T-helper 17 cell (primary cell): Measurements from ENCODE around the gene SCARB2. TPM values are rescaled to one million over a fixed set of nuclear protein-coding genes. Genes with fewer than 3 reads are reported as not detected.

Source experiments
- ATAC-seq: fragments of 150-1000 bp; cut with Tn5 transposase; 2 replicates; pipeline ENCODE4 v1.10.0; 2021; ENCODE audit warnings: mild to moderate bottlenecking, moderate library complexity
- DNase-seq, 3 donors: peaks; one replicate each; pipeline versions ENCODE4 v3.0.0 to v3.0.0-alpha.2; 2020 to 2021
- H3K9me3 ChIP-seq: one replicate; pipeline ENCODE4 v1.7.0; 2013; ENCODE audit warnings: low read length, mild to moderate bottlenecking; ENCODE audit not compliant: control insufficient read depth, poor library complexity, severe bottlenecking
- H3K27ac Mint-ChIP-seq: one replicate; pipeline ENCODE4 v1.8.0; 2022; ENCODE audit warnings: mild to moderate bottlenecking, moderate library complexity, mixed read lengths
- H3K27me3 Mint-ChIP-seq: one replicate; pipeline ENCODE4 v1.8.0; 2022; ENCODE audit warnings: mixed read lengths
- H3K36me3 Mint-ChIP-seq: one replicate; pipeline ENCODE4 v1.8.0; 2022; ENCODE audit warnings: low read depth, mixed read lengths
- H3K4me1 Mint-ChIP-seq: one replicate; pipeline ENCODE4 v1.8.0; 2022; ENCODE audit warnings: mild to moderate bottlenecking, mixed read lengths
- H3K4me3 Mint-ChIP-seq: one replicate; pipeline ENCODE4 v1.8.0; 2022; ENCODE audit warnings: mild to moderate bottlenecking, moderate library complexity, mixed read lengths
- total RNA-seq, 4 donors: library from RNA in 2 of 4; stranded (reverse) in 2 of 4; gene quantifications; one replicate each; pipeline ENCODE4 v1.2.3 and lab custom pipeline; 2022 to 2026

SCARB2 gene
- total RNA-seq, 2 donors from 2014 or later = 27.5 to 28.6 TPM

GRCh38 chr4:76187152-76187551 is 26.5 kb downstream of the SCARB2 start:
- peaks cover 3% of the 10 kb centered on the region for H3K36me3 Mint-ChIP-seq
- no peak for DNase-seq
- no peak overlapping the region for H3K27ac Mint-ChIP-seq
- H3K4me3 Mint-ChIP-seq = no peak overlapping the region
- no peak for ATAC-seq
- no peaks in the 10 kb centered on the region for H3K27me3 Mint-ChIP-seq
- H3K9me3 ChIP-seq = no peaks in the 10 kb centered on the region
- H3K4me1 Mint-ChIP-seq = peaks cover 10% of the 10 kb centered on the region

GRCh38 chr4:76182463-76182862 is 31.2 kb downstream of the SCARB2 start:
- no peaks in the 10 kb centered on the region for H3K27me3 Mint-ChIP-seq
- no peak overlapping the region for H3K27ac Mint-ChIP-seq
- no peaks in the 10 kb centered on the region for H3K9me3 ChIP-seq
- ATAC-seq (no peak), DNase-seq (no peak)
- H3K4me1 Mint-ChIP-seq = peaks cover 8% of the 10 kb centered on the region
- H3K36me3 Mint-ChIP-seq = no peaks in the 10 kb centered on the region
- no peak overlapping the region for H3K4me3 Mint-ChIP-seq

GRCh38 chr4:76179398-76180318 is 34.0 kb downstream of the SCARB2 start:
- no peak overlapping the region for H3K4me3 Mint-ChIP-seq

DNA sequence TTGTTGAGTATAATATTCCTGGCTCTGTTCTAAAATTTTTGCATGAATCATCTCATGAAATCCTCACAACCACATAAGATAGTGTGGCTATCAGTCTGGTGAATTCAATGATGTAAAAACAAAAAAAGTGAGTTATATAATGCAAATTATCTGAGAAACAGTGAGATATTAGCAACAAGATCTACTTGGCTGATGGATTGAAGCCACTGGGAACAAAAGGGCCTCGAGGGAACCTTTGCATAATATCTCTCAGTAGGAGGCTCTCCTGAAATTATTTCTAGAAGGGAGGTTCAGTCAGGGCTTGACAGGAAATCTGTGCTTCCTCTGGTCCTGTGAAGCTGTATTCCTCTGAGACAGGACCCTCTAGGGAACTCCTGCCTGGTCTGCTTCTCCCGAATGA is 35.3 kb downstream of the SCARB2 start:
- Mint-ChIP-seq H3K27ac (no peak overlapping the region), H3K36me3 (no peaks in the 10 kb centered on the region), H3K4me3 (no peak overlapping the region), H3K4me1 (no peaks in the 10 kb centered on the region), H3K27me3 (no peaks in the 10 kb centered on the region)
- no peak for DNase-seq
- no peak for ATAC-seq
- no peaks in the 10 kb centered on the region for H3K9me3 ChIP-seq

More at GRCh38 chr4:76179398-76180318, 34.0 kb downstream of the SCARB2 start:
- Mint-ChIP-seq H3K27me3 (no peaks in the 10 kb centered on the region), H3K4me1 (peaks cover 2% of the 10 kb centered on the region), H3K27ac (no peak overlapping the region), H3K36me3 (no peaks in the 10 kb centered on the region)
- ATAC-seq (peak; percentile 91), DNase-seq (peak; percentile 58 to 81 (median 64))
- H3K9me3 ChIP-seq = no peaks in the 10 kb centered on the region

GRCh38 chr4:76177709-76178108 is 35.9 kb downstream of the SCARB2 start:
- H3K9me3 ChIP-seq = no peaks in the 10 kb centered on the region
- H3K27ac Mint-ChIP-seq = no peak overlapping the region
- no peaks in the 10 kb centered on the region for H3K27me3 Mint-ChIP-seq
- no peaks in the 10 kb centered on the region for H3K36me3 Mint-ChIP-seq
- H3K4me1 Mint-ChIP-seq = no peaks in the 10 kb centered on the region
- ATAC-seq = no peak
- H3K4me3 Mint-ChIP-seq = no peak overlapping the region
- no peak for DNase-seq

DNA sequence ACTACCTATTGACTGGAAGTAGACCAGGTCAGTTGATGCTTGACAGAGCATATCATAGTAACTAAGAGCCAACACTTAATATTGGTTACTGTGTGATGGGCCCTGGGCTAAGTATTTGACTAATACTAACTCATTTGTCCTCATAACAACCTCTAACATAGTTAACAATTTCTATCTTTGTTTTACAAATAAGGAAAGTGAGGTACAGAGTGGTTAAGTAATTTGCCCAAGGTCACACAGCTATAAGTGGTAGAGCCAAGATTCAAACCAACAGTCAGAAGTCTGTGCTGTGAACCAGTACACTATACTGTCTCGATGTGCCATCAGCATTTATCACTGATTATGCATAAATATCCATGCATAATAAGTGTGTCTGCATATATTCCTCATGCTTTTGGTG is 38.3 kb downstream of the SCARB2 start:
- DNase-seq (no peak), ATAC-seq (no peak)
- Mint-ChIP-seq H3K36me3 (no peaks in the 10 kb centered on the region), H3K27me3 (no peaks in the 10 kb centered on the region), H3K4me1 (no peaks in the 10 kb centered on the region), H3K4me3 (no peak overlapping the region), H3K27ac (no peak overlapping the region)
- H3K9me3 ChIP-seq = no peaks in the 10 kb centered on the region

- no peak overlapping the region for H3K4me3 Mint-ChIP-seq
- DNase-seq (no peak), ATAC-seq (no peak)
- no peaks in the 10 kb centered on the region for H3K4me1 Mint-ChIP-seq
- no peak overlapping the region for H3K27ac Mint-ChIP-seq
- H3K27me3 Mint-ChIP-seq = no peaks in the 10 kb centered on the region
- H3K36me3 Mint-ChIP-seq = no peaks in the 10 kb centered on the region
- no peaks in the 10 kb centered on the region for H3K9me3 ChIP-seq
These were observed 39.4 kb downstream of the SCARB2 start for GRCh38 chr4:76174216-76174615.

DNA sequence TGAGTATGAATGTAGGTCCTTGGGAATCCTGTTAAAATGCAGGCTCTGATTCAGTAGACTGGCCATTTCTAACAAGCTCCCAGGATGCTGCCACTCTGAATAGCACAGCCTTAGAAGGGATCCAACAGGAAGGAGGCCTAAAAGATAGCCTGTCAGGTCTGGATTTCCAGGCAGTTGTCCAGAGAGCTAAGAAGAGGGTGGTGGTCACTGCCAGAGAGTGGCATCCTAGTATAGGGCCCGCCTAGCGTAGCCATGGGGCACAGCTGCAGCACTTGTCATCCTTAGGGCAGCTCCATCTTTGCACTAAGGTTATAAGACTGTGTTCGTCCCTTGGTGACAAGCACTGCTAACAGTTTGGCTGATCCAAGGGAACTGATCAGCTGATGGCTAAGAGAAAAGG is 44.9 kb downstream of the SCARB2 start:
- H3K27ac Mint-ChIP-seq = no peak overlapping the region
- H3K27me3 Mint-ChIP-seq = no peaks in the 10 kb centered on the region
- H3K36me3 Mint-ChIP-seq = no peaks in the 10 kb centered on the region
- ATAC-seq (no peak), DNase-seq (no peak)
- H3K4me3 Mint-ChIP-seq = no peak overlapping the region
- H3K9me3 ChIP-seq = no peaks in the 10 kb centered on the region
- H3K4me1 Mint-ChIP-seq = no peaks in the 10 kb centered on the region

GRCh38 chr4:76166480-76166879 is 47.1 kb downstream of the SCARB2 start:
- H3K36me3 Mint-ChIP-seq = peaks cover 5% of the 10 kb centered on the region

DNA sequence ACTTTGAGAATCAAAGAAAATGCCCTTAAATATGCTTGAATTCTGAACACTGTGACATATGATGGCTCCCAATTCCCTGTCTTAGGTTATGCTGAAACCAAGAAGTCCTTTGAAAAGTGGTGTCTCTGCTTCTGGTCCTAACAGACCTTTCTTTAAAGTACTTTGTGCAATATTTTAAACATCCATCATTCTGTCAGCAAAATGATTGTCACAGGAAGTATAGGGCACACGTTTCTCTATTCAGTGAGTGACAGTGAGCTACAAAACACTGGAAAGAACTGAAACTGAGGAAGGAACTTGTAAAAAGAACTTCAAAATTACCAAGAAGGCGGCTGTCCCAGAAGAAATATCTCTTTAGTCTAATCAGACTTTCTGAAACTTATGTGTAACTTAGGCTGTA is 53.3 kb downstream of the SCARB2 start:
- DNase-seq (no peak), ATAC-seq (no peak)
- Mint-ChIP-seq H3K4me3 (no peak overlapping the region), H3K4me1 (no peaks in the 10 kb centered on the region), H3K27ac (no peak overlapping the region), H3K36me3 (peaks cover 5% of the 10 kb centered on the region), H3K27me3 (no peaks in the 10 kb centered on the region)
- no peaks in the 10 kb centered on the region for H3K9me3 ChIP-seq

More at GRCh38 chr4:76166480-76166879, 47.1 kb downstream of the SCARB2 start:
- DNase-seq (no peak), ATAC-seq (no peak)
- no peak overlapping the region for H3K27ac Mint-ChIP-seq
- no peak overlapping the region for H3K4me3 Mint-ChIP-seq
- no peaks in the 10 kb centered on the region for H3K4me1 Mint-ChIP-seq
- H3K27me3 Mint-ChIP-seq = no peaks in the 10 kb centered on the region
- H3K9me3 ChIP-seq = no peaks in the 10 kb centered on the region

- no peak overlapping the region for H3K27ac Mint-ChIP-seq
- H3K9me3 ChIP-seq = no peaks in the 10 kb centered on the region
These were observed 57.0 kb downstream of the SCARB2 start for GRCh38 chr4:76156635-76157034.

DNA sequence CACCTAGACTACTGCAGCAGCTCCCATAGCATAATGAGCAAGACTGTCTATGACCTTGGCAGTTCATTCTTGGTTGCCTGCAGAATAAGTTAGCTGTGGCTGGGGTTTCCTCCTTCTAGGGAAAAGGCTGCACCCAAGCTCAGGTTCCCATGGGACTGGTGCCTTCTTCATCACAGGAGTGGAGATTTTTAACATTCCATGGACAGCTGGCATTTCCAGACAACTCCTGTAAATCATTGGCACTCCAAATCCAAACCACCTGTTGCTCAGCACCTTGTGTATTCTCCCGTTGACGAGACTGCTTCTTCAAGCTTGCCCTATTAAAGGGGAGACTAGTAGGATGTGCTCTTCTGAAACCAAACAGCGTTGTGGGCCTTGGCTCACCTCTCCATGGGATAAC is 57.6 kb downstream of the SCARB2 start:
- ATAC-seq = no peak
- no peaks in the 10 kb centered on the region for H3K9me3 ChIP-seq
- H3K4me1 Mint-ChIP-seq = no peaks in the 10 kb centered on the region
- DNase-seq = no peak
- H3K4me3 Mint-ChIP-seq = no peak overlapping the region
- H3K36me3 Mint-ChIP-seq = no peaks in the 10 kb centered on the region
- H3K27ac Mint-ChIP-seq = no peak overlapping the region
- no peaks in the 10 kb centered on the region for H3K27me3 Mint-ChIP-seq

More at GRCh38 chr4:76156635-76157034, 57.0 kb downstream of the SCARB2 start:
- ATAC-seq (no peak), DNase-seq (no peak)
- H3K36me3 Mint-ChIP-seq = no peaks in the 10 kb centered on the region
- H3K27me3 Mint-ChIP-seq = no peaks in the 10 kb centered on the region
- H3K4me3 Mint-ChIP-seq = no peak overlapping the region
- H3K4me1 Mint-ChIP-seq = no peaks in the 10 kb centered on the region

- DNase-seq = no peak
- Mint-ChIP-seq H3K27ac (no peak overlapping the region), H3K27me3 (no peaks in the 10 kb centered on the region), H3K4me3 (no peak overlapping the region), H3K4me1 (peaks cover 8% of the 10 kb centered on the region), H3K36me3 (peaks cover 2% of the 10 kb centered on the region)
- no peak for ATAC-seq
- H3K9me3 ChIP-seq = no peaks in the 10 kb centered on the region
These were observed 60.3 kb downstream of the SCARB2 start for GRCh38 chr4:76153356-76153755.
